Measurements from ENCODE around the gene EPAS1. TPM values are rescaled to one million over a fixed set of nuclear protein-coding genes. Genes with fewer than 3 reads are reported as not detected.

Gene EPAS1
- total RNA-seq, 2 experiments from 2014 or later, result 2.1 to 2.9 TPM

GRCh38 chr2:46400016-46400415 is 102.8 kb downstream of the EPAS1 start:
- DNase-seq, result no peak
- Mint-ChIP-seq H3K36me3 (ENCODE audit: low read depth) (no peaks in the 10 kb centered on the region), H3K4me1 (ENCODE audit: low read depth) (peaks cover 4% of the 10 kb centered on the region), H3K9me3 (no peaks in the 10 kb centered on the region), H3K4me3 (no peak overlapping the region), H3K27me3 (ENCODE audit: low read depth) (no peaks in the 10 kb centered on the region), H3K27ac (no peak overlapping the region)
- CTCF ChIA-PET, result no interaction called here
- intact Hi-C loops (cut with micrococcal nuclease), result no loop called here

GRCh38 chr2:46402874-46403273 is 105.7 kb downstream of the EPAS1 start:
- Mint-ChIP-seq H3K36me3 (ENCODE audit: low read depth) (no peaks in the 10 kb centered on the region), H3K9me3 (no peaks in the 10 kb centered on the region), H3K4me1 (ENCODE audit: low read depth) (no peaks in the 10 kb centered on the region), H3K27ac (no peak overlapping the region), H3K4me3 (no peak overlapping the region), H3K27me3 (ENCODE audit: low read depth) (no peaks in the 10 kb centered on the region)
- DNase-seq, result no peak
- CTCF ChIA-PET, result no interaction called here
- intact Hi-C loops (cut with micrococcal nuclease), result no loop called here

- no peak for DNase-seq
- Mint-ChIP-seq H3K4me1 (ENCODE audit: low read depth) (no peaks in the 10 kb centered on the region), H3K4me3 (no peak overlapping the region), H3K27me3 (ENCODE audit: low read depth) (no peaks in the 10 kb centered on the region), H3K36me3 (ENCODE audit: low read depth) (no peaks in the 10 kb centered on the region), H3K27ac (no peak overlapping the region), H3K9me3 (no peaks in the 10 kb centered on the region)
- intact Hi-C loops (cut with micrococcal nuclease), result no loop called here
- CTCF ChIA-PET, result no interaction called here
These were observed 107.1 kb downstream of the EPAS1 start for GRCh38 chr2:46404181-46404759.

- intact Hi-C loops (cut with micrococcal nuclease), result no loop called here
- H3K27me3 Mint-ChIP-seq (ENCODE audit: low read depth), result no peaks in the 10 kb centered on the region
- no peaks in the 10 kb centered on the region for H3K9me3 Mint-ChIP-seq
- H3K4me1 Mint-ChIP-seq (ENCODE audit: low read depth), result no peaks in the 10 kb centered on the region
- no peak overlapping the region for H3K4me3 Mint-ChIP-seq
- CTCF ChIA-PET, result no interaction called here
- H3K36me3 Mint-ChIP-seq (ENCODE audit: low read depth), result no peaks in the 10 kb centered on the region
- H3K27ac Mint-ChIP-seq, result no peak overlapping the region
- no peak for DNase-seq
These were observed 110.7 kb downstream of the EPAS1 start for GRCh38 chr2:46407852-46408455.

GRCh38 chr2:46409756-46410155 is 112.5 kb downstream of the EPAS1 start:
- Mint-ChIP-seq H3K4me3 (no peak overlapping the region), H3K4me1 (ENCODE audit: low read depth) (no peaks in the 10 kb centered on the region), H3K27ac (no peak overlapping the region), H3K9me3 (no peaks in the 10 kb centered on the region), H3K27me3 (ENCODE audit: low read depth) (no peaks in the 10 kb centered on the region), H3K36me3 (ENCODE audit: low read depth) (no peaks in the 10 kb centered on the region)
- intact Hi-C loops (cut with micrococcal nuclease), result no loop called here
- CTCF ChIA-PET, result no interaction called here
- DNase-seq, result no peak

GRCh38 chr2:46410273-46411244 is 113.4 kb downstream of the EPAS1 start:
- Mint-ChIP-seq H3K9me3 (peaks cover 2% of the 10 kb centered on the region), H3K36me3 (ENCODE audit: low read depth) (no peaks in the 10 kb centered on the region), H3K27ac (no peak overlapping the region), H3K4me3 (no peak overlapping the region), H3K27me3 (ENCODE audit: low read depth) (no peaks in the 10 kb centered on the region), H3K4me1 (ENCODE audit: low read depth) (no peaks in the 10 kb centered on the region)
- CTCF ChIA-PET, result no interaction called here
- DNase-seq, result no peak
- intact Hi-C loops (cut with micrococcal nuclease), result no loop called here

GRCh38 chr2:46411245-46411641 is 114.0 kb downstream of the EPAS1 start:
- CTCF ChIA-PET, result no interaction called here
- H3K27me3 Mint-ChIP-seq (ENCODE audit: low read depth), result no peaks in the 10 kb centered on the region
- no peak overlapping the region for H3K27ac Mint-ChIP-seq
- H3K4me3 Mint-ChIP-seq, result no peak overlapping the region
- H3K4me1 Mint-ChIP-seq (ENCODE audit: low read depth), result no peaks in the 10 kb centered on the region
- intact Hi-C loops (cut with micrococcal nuclease), result no loop called here
- no peak for DNase-seq
- peaks cover 4% of the 10 kb centered on the region for H3K9me3 Mint-ChIP-seq
- no peaks in the 10 kb centered on the region for H3K36me3 Mint-ChIP-seq (ENCODE audit: low read depth)

GRCh38 chr2:46411985-46412384 is 114.8 kb downstream of the EPAS1 start:
- CTCF ChIA-PET, result no interaction called here
- peaks cover 8% of the 10 kb centered on the region for H3K9me3 Mint-ChIP-seq
- intact Hi-C loops (cut with micrococcal nuclease), result no loop called here
- H3K4me1 Mint-ChIP-seq (ENCODE audit: low read depth), result no peaks in the 10 kb centered on the region
- H3K4me3 Mint-ChIP-seq, result no peak overlapping the region
- no peak overlapping the region for H3K27ac Mint-ChIP-seq
- DNase-seq, result no peak
- H3K36me3 Mint-ChIP-seq (ENCODE audit: low read depth), result peaks cover 4% of the 10 kb centered on the region
- no peaks in the 10 kb centered on the region for H3K27me3 Mint-ChIP-seq (ENCODE audit: low read depth)

GRCh38 chr2:46413111-46413510 is 115.9 kb downstream of the EPAS1 start:
- Mint-ChIP-seq H3K4me3 (no peak overlapping the region), H3K27me3 (ENCODE audit: low read depth) (no peaks in the 10 kb centered on the region), H3K4me1 (ENCODE audit: low read depth) (no peaks in the 10 kb centered on the region), H3K9me3 (peaks cover 12% of the 10 kb centered on the region), H3K27ac (no peak overlapping the region), H3K36me3 (ENCODE audit: low read depth) (peaks cover 4% of the 10 kb centered on the region)
- CTCF ChIA-PET, result interaction anchor here (0.6 to 1.0 kb wide), 2 partner anchors 51 to 486 kb away, joined by 3 read pairs; no protein-coding TSS in a partner anchor
- intact Hi-C loops (cut with micrococcal nuclease), result no loop called here
- DNase-seq, result no peak

- Mint-ChIP-seq H3K9me3 (peaks cover 16% of the 10 kb centered on the region), H3K36me3 (ENCODE audit: low read depth) (peaks cover 4% of the 10 kb centered on the region), H3K27me3 (ENCODE audit: low read depth) (no peaks in the 10 kb centered on the region), H3K4me3 (no peak overlapping the region), H3K27ac (no peak overlapping the region), H3K4me1 (ENCODE audit: low read depth) (no peaks in the 10 kb centered on the region)
- intact Hi-C loops (cut with micrococcal nuclease), result no loop called here
- no peak for DNase-seq
- CTCF ChIA-PET, result interaction anchor here (1.0 kb wide), 1 partner anchor 50 kb away, joined by 3 read pairs; no protein-coding TSS in a partner anchor
These were observed 116.4 kb downstream of the EPAS1 start for GRCh38 chr2:46413631-46414030.

GRCh38 chr2:46414701-46415100 is 117.5 kb downstream of the EPAS1 start:
- no peak for DNase-seq

GRCh38 chr2:46416280-46416679 is 119.1 kb downstream of the EPAS1 start:
- CTCF ChIA-PET, result no interaction called here
- no peak overlapping the region for H3K27ac Mint-ChIP-seq
- H3K9me3 Mint-ChIP-seq, result peaks cover 19% of the 10 kb centered on the region
- peaks cover 4% of the 10 kb centered on the region for H3K36me3 Mint-ChIP-seq (ENCODE audit: low read depth)
- intact Hi-C loops (cut with micrococcal nuclease), result no loop called here
- H3K4me3 Mint-ChIP-seq, result no peak overlapping the region
- H3K27me3 Mint-ChIP-seq (ENCODE audit: low read depth), result no peaks in the 10 kb centered on the region
- no peak for DNase-seq
- H3K4me1 Mint-ChIP-seq (ENCODE audit: low read depth), result no peaks in the 10 kb centered on the region

More at GRCh38 chr2:46414701-46415100, 117.5 kb downstream of the EPAS1 start:
- no peaks in the 10 kb centered on the region for H3K4me1 Mint-ChIP-seq (ENCODE audit: low read depth)
- no peak overlapping the region for H3K27ac Mint-ChIP-seq
- no peak overlapping the region for H3K4me3 Mint-ChIP-seq
- no peaks in the 10 kb centered on the region for H3K27me3 Mint-ChIP-seq (ENCODE audit: low read depth)
- CTCF ChIA-PET, result no interaction called here
- intact Hi-C loops (cut with micrococcal nuclease), result no loop called here
- peaks cover 18% of the 10 kb centered on the region for H3K9me3 Mint-ChIP-seq
- peaks cover 4% of the 10 kb centered on the region for H3K36me3 Mint-ChIP-seq (ENCODE audit: low read depth)

All from activated naive CD4-positive, alpha-beta T cell treated with anti-CD3 and anti-CD28 coated beads for 36 hours (primary cell).